Panc1 (cell line): Measurements from ENCODE around the gene ADGRV1.

Experiments
- POLR2AphosphoS5 ChIP-seq: IDR thresholded peaks from 2 replicates; pipeline ENCODE4 v1.6.1; 2012; ENCODE audit warnings: mild to moderate bottlenecking, low read depth, low read length, moderate library complexity
- TCF7L2 ChIP-seq: IDR thresholded peaks from 2 replicates; pipeline ENCODE4 v1.6.1; 2011; ENCODE audit warnings: mild to moderate bottlenecking, low read depth, low read length, inconsistent platforms
- TF ChIP-seq, protein P1 (sequence below), 2 experiments: IDR thresholded peaks; 2 replicates each; pipeline ENCODE4 v1.6.1; 2011 to 2012; ENCODE audit warnings: low read depth in 2 of 2, control low read depth in 1 of 2, low read length in 1 of 2, mild to moderate bottlenecking in 1 of 2, moderate library complexity in 1 of 2; ENCODE audit not compliant: insufficient read depth in 1 of 2

DNA sequence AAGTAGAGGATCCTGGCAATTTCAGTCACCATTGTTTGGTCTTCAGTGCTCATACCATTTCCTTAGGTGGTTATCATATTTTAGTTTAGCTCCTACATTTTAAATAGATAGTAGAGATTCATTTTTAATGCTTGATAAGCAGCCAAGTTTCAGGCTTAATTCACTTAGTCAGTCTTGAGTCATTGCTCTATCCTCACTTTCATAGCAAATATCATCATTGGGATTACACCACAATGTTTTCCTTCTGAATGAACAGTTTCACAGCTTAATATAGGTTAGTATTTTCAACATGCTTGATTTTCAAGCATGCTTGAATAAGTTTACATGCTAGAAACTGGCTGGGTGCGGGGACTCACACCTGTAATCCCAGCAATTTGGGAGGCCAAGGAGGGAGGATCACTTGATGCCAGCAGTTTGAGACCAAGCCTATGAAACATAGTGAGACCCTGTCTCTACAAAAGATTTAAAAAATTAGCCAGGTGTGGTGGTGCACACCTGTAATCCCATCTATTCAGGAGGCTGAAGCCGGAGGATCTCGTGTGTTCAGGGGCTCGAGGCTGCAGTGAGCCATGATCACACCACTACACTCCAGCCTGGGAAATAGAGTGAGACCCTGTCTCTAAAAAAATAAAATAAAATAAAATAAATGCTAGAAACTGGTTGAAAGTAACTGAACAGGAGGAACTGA is 339.9 kb downstream of the ADGRV1 start:
- TF ChIP-seq POLR2AphosphoS5 (no peak), TCF7L2 (no peak)
- TF ChIP-seq, protein P1, sequence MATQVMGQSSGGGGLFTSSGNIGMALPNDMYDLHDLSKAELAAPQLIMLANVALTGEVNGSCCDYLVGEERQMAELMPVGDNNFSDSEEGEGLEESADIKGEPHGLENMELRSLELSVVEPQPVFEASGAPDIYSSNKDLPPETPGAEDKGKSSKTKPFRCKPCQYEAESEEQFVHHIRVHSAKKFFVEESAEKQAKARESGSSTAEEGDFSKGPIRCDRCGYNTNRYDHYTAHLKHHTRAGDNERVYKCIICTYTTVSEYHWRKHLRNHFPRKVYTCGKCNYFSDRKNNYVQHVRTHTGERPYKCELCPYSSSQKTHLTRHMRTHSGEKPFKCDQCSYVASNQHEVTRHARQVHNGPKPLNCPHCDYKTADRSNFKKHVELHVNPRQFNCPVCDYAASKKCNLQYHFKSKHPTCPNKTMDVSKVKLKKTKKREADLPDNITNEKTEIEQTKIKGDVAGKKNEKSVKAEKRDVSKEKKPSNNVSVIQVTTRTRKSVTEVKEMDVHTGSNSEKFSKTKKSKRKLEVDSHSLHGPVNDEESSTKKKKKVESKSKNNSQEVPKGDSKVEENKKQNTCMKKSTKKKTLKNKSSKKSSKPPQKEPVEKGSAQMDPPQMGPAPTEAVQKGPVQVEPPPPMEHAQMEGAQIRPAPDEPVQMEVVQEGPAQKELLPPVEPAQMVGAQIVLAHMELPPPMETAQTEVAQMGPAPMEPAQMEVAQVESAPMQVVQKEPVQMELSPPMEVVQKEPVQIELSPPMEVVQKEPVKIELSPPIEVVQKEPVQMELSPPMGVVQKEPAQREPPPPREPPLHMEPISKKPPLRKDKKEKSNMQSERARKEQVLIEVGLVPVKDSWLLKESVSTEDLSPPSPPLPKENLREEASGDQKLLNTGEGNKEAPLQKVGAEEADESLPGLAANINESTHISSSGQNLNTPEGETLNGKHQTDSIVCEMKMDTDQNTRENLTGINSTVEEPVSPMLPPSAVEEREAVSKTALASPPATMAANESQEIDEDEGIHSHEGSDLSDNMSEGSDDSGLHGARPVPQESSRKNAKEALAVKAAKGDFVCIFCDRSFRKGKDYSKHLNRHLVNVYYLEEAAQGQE (IDR thresholded peaks at IDR 0.05; ENCODE audit: insufficient read depth in 1 of 2, low read depth in 2 of 2, low read length in 1 of 2), result no peak
